NCI-H2081 (cell line): ENCODE measurements around the gene TMX3.
A peak's percentile ranks its signal among the peaks of the same experiment; 100 is the strongest.

ENCODE experiments used
- DNase-seq, 2 experiments: peaks; one replicate each; lab custom pipeline; 2025; lab: John Stamatoyannopoulos, UW

Gene TMX3

GRCh38 chr18:68713131-68713530 is 1.8 kb downstream of the TMX3 start:
- no peak for DNase-seq

DNA sequence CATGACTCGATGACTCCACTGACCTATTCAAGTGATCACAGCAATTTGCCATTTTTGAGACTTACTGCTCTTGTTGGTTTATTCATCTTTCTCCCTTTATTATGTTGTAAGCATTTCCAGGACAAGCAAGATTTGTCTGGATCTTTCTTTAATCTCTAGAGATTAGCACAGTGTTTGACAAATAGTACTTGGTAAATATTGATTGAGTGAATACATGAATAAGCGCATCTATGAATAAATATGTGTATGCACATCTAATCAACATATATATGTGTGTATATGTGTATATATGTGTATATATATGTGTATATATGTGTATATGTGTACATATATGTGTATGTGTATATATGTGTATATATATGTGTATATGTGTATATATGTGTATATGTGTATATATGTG is 7.3 kb downstream of the TMX3 start:
- no peak for DNase-seq

DNA sequence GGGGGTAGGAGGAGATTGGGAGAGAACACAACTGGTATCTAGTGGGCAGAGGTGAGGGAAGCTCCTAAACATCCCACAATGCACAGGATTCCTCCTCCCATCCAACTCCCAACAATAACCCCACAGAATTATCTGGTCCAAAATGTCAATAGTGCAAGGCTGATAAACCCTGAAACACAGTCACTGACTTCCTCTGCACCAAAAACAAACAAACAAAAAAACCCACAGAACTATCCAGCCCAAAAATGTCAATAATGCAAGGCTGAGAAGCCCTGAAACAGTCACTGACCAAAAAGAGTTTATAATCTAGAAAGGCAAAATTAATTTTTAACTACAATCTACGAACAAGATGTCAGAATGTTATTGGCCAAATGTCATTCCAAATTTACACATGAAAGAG is 9.8 kb downstream of the TMX3 start:
- DNase-seq, result no peak

DNA sequence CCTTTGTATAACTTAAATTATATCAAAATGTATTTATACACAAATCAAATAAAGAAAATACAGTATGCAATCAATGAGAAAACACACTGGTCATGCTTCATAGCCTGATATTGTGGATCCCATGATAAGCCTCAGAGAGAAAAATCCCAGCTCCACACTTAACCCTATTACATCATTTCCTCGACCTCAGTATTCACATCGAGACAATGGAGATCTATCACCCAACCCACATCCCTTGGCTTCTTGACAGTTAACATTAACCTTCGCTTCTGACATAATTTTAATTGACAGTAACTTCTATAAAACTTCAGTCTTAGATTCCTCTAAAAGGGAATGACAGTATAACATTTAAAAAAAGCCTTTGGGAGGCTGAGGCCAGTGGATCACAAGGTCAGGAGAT is 11.6 kb downstream of the TMX3 start:
- DNase-seq, result no peak

DNA sequence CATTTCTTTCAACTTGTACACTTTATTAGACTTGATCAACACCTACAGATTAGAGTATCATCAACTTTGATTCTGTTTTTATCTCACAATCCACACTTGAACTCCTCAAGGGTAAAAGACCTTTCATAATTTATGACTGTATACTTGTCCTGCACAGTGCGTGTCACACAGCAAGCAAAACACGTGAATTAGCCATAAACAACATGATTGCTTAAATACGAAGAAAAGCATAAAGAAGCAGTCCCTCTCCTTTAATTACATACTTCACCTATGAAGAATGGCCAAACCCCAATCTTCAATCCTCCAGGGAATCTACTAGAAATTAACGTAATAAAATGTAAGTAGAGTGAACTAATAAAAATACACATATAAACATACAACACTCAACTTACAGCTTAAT is 13.6 kb downstream of the TMX3 start:
- DNase-seq, result no peak

DNA sequence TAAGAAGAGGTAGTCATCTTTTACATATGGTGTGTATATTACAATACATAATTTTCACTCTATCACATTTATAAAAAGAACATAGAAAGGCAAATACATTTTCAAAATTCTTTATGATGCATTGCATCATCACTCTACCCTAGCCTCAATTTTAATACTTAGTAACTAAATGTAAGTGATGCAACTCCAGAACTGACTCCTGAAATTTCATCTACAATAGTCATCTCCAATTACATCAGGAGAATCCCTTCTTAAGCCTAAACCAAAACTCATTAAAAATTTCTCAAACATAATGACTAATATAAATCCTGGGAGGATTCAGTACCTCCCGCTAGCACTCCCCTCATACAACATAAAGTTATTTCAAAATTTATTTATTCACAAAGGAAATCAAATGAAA is 15.9 kb downstream of the TMX3 start:
- no peak for DNase-seq

GRCh38 chr18:68696937-68697336 is 18.0 kb downstream of the TMX3 start:
- no peak for DNase-seq

- DNase-seq, result no peak
These were observed 20.6 kb downstream of the TMX3 start for GRCh38 chr18:68694316-68694715.

DNA sequence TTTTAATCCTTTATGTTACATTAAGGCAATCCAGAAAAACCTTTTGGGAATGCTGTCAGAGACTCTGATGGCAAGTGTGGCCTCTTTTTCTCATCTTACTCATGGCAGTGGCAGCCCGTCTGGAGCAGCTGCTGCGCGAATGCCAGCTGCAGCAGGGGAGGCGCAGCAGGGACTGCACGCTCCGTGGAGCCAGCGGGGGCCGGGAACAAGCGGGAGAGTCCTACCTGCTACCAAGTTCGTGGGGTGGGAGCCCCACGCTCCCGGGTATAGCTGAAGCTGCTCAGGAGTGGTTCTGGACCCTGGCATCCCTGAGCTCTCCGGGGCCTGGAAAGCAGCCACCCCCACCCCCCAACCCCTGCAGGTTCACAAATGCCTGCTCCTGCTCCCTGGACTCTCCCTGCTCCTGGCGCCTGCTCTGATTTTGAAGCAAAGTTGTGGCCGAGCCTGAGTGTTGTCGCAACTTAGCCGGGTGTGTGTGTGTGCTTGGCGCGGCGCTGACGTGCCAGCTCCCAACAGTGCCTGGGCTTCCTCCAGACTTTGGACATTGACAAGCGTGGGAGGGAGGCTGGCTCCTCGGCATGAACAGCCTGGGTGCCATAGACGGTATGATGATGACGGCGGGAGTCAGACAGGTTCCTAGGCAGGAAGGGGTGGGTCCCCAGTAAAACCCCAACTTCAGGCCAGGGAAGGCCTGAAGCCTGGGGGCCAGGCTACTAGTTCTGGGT is 21.7 kb downstream of the TMX3 start:
- DNase-seq, result no peak

DNA sequence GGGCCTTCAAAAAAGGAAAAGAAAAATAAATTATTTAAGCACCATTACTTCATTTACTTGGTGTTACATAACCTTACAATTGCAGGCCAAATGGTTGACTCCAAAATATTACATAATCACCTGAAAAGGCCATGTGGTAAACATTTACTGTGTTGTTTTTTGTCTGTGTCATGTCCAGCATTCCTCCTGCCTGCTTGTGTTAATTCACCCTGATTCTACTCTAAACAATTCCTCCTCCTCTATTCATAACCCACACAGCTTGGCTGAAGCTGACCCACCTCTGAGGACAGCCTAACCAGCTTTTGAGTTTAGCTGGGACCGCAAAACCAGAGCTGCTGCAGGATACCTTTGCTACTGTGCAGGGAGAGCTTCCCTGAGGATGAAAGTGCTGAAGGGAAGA is 35.4 kb downstream of the TMX3 start:
- DNase-seq, result no peak

DNA sequence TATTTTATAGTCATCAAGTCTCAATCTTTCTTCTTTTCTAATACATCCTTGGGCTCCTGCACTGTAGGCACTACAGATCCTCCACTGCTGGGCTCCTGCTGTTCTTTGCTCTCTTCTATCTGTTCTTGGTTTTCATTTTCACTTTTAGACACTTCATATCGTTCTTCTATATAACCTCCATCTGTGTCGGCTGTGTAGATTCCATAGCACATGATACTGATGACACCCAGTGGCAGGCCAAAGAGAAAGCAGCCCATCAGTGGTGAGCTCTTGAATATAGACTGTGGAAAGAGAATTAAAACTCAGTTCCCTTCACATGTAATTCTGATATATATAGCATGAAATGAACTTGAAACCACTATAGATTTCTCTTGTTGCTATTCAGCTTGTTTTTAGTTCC is 38.0 kb downstream of the TMX3 start:
- DNase-seq, result no peak

- no peak for DNase-seq
These were observed 47.8 kb downstream of the TMX3 start for GRCh38 chr18:68667121-68667520.

- no peak for DNase-seq
These were observed 48.5 kb downstream of the TMX3 start for GRCh38 chr18:68666381-68666780.

GRCh38 chr18:68665628-68666027 is 49.3 kb downstream of the TMX3 start:
- DNase-seq, result no peak

- DNase-seq, result no peak
These were observed 52.2 kb downstream of the TMX3 start for GRCh38 chr18:68662754-68663153.

- peak; percentile 38 to 44 for DNase-seq
These were observed 54.3 kb downstream of the TMX3 start for GRCh38 chr18:68660354-68661183.

DNA sequence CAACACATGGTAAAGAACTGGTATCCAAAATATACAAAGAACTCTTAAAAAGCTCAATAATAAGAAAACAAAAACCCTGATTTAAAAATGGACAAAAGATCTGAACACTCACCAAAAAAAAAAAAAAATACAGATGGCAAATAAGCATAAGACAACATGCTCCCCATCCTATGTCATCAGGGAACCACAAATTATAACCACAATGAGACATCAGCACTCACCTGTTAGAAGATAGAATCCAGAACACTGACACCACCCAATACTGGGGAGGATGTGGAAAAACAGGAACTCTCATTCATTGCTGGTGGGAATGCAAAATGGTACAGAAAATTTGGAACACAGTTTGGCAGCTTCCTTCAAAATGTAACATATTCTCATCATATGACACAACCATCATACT is 66.7 kb downstream of the TMX3 start:
- DNase-seq, result no peak

GRCh38 chr18:68642003-68642402 is 72.9 kb downstream of the TMX3 start:
- DNase-seq, result no peak

DNA sequence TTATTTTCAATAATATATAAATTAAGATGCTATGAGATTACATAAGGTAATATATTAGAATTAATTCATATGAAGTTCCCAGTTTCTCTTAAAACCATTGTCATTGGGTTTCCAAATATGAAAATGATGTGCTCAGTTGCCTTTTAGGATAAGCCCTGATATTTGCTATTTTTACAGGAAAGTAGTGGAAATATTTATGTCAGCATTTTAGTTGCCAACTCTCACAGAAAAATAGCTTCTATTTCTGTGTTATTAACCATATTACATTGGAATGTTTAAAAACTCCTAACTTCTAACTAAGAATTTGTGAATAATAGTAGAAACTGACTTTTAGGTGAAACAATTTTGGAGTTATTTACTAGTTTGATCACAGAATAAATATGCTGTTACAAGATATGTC is 74.0 kb downstream of the TMX3 start:
- no peak for DNase-seq

- DNase-seq, result no peak
These were observed 76.3 kb downstream of the TMX3 start for GRCh38 chr18:68638613-68639012.

- DNase-seq, result no peak
These were observed 87.1 kb downstream of the TMX3 start for GRCh38 chr18:68627812-68628211.
